Smooth muscle cell (in vitro differentiated cells): Measurements from ENCODE around the gene TXNDC11. TPM values are rescaled to one million over a fixed set of nuclear protein-coding genes. Genes with fewer than 3 reads are reported as not detected.
A peak's percentile ranks its signal among the peaks of the same experiment; 100 is the strongest.

Experiments used
- DNase-seq: peaks from one replicate; lab custom pipeline; 2025; ENCODE audit not compliant: unreplicated experiment; lab: John Stamatoyannopoulos, UW
- H2AFZ ChIP-seq: fragments of 200-600 bp; sonication (generic); 2 replicates; pipeline ENCODE4 v1.6.0; 2016; ENCODE audit warnings: antibody characterized with exemption, low read depth, mild to moderate bottlenecking
- H3F3A ChIP-seq: fragments of 200-600 bp; sonication (generic); 2 replicates; pipeline ENCODE4 v1.6.0; 2017; ENCODE audit warnings: antibody characterized with exemption, low read depth
- H3K27ac ChIP-seq: fragments of 200-600 bp; sonication (generic); 2 replicates; pipeline ENCODE4 v1.5.1; 2016; ENCODE audit warnings: low read depth, mild to moderate bottlenecking
- H3K27me3 ChIP-seq: fragments of 200-600 bp; sonication (generic); 2 replicates; pipeline ENCODE4 v1.6.1; 2016; ENCODE audit warnings: low read depth, mild to moderate bottlenecking
- H3K36me3 ChIP-seq: fragments of 200-600 bp; sonication (generic); 2 replicates; pipeline ENCODE4 v1.5.1; 2016; ENCODE audit warnings: low read depth
- H3K4me1 ChIP-seq: fragments of 200-600 bp; sonication (generic); 2 replicates; pipeline ENCODE4 v1.5.1; 2016; ENCODE audit warnings: low read depth
- H3K4me2 ChIP-seq: fragments of 200-600 bp; sonication (generic); 2 replicates; pipeline ENCODE4 v1.6.0; 2016; ENCODE audit warnings: mild to moderate bottlenecking
- H3K4me3 ChIP-seq: fragments of 200-600 bp; sonication (generic); 2 replicates; pipeline ENCODE4 v1.5.1; 2016; ENCODE audit warnings: mild to moderate bottlenecking
- H3K79me2 ChIP-seq: fragments of 200-600 bp; sonication (generic); 2 replicates; pipeline ENCODE4 v1.6.0; 2016; ENCODE audit warnings: low read depth, mild to moderate bottlenecking
- H3K9ac ChIP-seq: fragments of 200-600 bp; sonication (generic); 2 replicates; pipeline ENCODE4 v1.6.0; 2016; ENCODE audit warnings: low read depth
- H3K9me3 ChIP-seq: fragments of 200-600 bp; sonication (generic); replicated peaks from 2 replicates; pipeline ENCODE4 v1.5.1; 2016; ENCODE audit warnings: low read depth
- H4K20me1 ChIP-seq: fragments of 200-600 bp; sonication (generic); 2 replicates; pipeline ENCODE4 v1.6.0; 2016; ENCODE audit warnings: low read depth
- WGBS: methylation state at CpG from one replicate; pipeline ENCODE4 v1.1.7; 2016; ENCODE audit warnings: low lambda C conversion rate; 5-methylcytosine and 5-hydroxymethylcytosine counted together
- polyA plus RNA-seq: library from polyadenylated mRNA; unstranded; fragments of >200 nt; fragmentation: Nextera tagmentation; extraction: Ambion mirVana; gene quantifications from 2 replicates; pipeline ENCODE4 v1.2.1, GENCODE V29; 2016
- total RNA-seq: library from RNA; depleted of rRNA; stranded (reverse); fragments of >200 nt; gene quantifications from 2 replicates; pipeline ENCODE4 v1.2.3, GENCODE V29; 2014
- TF ChIP-seq, protein P1 (sequence below): fragments of 200-600 bp; sonication (generic); IDR thresholded peaks from 2 replicates; pipeline ENCODE4 v1.5.1; 2017; ENCODE audit warnings: borderline replicate concordance, mild to moderate bottlenecking, antibody characterized with exemption; ENCODE audit not compliant: insufficient read depth, poor library complexity, severe bottlenecking

The TXNDC11 gene
- total and polyA plus RNA-seq, 2 experiments from 2014 or later = 27.3 to 30.8 TPM

DNA sequence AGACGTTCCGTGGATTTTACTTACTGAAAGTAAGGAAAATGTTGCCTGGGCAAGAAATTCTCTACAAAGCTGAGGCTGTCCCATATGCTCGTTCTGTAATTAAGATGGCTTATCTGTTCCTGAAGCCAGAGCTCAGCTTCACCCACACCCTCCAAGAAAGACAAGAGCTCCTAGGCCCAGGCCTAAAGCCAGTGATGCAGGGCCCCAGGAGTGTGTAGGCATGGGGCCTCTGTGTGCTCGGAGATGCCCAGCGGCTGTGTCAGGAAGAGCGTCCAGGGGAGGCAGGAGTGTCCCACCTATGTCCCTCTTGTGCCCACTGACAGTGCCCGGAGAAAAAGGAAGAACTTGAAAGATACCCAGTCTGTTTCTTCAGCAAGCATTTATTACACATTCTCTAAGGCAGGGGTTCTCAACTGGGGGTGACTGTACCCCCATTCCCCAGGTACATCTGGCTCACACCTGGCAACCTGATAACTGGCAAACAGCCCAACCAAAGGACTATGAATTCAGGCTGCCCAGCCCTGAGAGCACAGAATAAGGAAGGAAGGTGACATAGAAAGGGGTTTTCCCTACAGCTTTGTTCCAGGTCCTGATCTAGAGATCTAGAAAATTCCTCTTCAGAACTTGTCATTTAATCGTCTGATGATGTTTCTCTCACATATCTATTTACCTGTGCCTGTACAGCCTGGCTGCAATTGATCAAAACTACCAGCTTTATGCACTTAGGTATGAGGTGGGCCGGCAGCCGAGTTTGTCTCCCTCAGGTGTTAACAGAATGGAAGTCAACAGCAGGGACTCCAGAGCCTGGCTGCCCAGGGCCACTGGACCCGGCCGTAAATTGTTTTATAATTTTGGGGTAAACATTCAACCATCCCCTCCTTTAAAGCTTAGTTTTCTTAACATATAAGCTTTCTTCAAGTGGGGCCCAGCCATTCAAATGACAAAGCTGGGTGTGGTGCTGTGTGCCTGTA is 62.4 kb downstream of the TXNDC11 start:
- Histone ChIP-seq H3K9ac (no peak overlapping the region), H3K9me3 (no peaks in the 10 kb centered on the region), H3F3A (peaks cover 17% of the 10 kb centered on the region), H3K79me2 (no peaks in the 10 kb centered on the region), H3K4me3 (no peak overlapping the region), H3K27me3 (no peaks in the 10 kb centered on the region), H3K4me2 (no peak overlapping the region), H3K27ac (no peak overlapping the region), H2AFZ (no peak overlapping the region), H3K36me3 (no peaks in the 10 kb centered on the region), H4K20me1 (peaks cover 99% of the 10 kb centered on the region), H3K4me1 (no peaks in the 10 kb centered on the region)
- TF ChIP-seq, protein P1, sequence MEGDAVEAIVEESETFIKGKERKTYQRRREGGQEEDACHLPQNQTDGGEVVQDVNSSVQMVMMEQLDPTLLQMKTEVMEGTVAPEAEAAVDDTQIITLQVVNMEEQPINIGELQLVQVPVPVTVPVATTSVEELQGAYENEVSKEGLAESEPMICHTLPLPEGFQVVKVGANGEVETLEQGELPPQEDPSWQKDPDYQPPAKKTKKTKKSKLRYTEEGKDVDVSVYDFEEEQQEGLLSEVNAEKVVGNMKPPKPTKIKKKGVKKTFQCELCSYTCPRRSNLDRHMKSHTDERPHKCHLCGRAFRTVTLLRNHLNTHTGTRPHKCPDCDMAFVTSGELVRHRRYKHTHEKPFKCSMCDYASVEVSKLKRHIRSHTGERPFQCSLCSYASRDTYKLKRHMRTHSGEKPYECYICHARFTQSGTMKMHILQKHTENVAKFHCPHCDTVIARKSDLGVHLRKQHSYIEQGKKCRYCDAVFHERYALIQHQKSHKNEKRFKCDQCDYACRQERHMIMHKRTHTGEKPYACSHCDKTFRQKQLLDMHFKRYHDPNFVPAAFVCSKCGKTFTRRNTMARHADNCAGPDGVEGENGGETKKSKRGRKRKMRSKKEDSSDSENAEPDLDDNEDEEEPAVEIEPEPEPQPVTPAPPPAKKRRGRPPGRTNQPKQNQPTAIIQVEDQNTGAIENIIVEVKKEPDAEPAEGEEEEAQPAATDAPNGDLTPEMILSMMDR = no peak
- WGBS = 83% methylated on average over 12 of the region's 12 CpGs
- DNase-seq = no peak

DNA sequence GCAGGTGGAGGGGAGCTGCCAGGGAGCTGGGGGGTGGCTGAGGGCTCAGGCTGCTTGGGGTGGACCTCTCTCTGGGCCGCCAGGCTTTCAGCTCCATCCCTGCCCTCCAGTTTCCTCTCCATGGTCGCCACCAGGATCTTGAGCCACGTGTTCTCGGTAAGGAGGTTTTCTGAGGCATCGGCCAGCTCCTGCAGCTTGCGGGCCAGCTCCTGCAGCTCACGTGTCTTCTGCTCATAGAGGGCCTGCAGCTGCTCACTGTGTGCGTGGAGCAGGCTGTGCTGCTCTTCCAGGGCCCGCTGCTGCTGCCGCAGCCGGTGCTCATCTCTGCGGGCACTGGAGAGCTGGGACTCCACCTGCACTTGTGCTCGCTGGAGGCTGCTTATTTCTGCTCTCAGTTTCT is 63.4 kb downstream of the TXNDC11 start:
- no peaks in the 10 kb centered on the region for H3K36me3 ChIP-seq

DNA sequence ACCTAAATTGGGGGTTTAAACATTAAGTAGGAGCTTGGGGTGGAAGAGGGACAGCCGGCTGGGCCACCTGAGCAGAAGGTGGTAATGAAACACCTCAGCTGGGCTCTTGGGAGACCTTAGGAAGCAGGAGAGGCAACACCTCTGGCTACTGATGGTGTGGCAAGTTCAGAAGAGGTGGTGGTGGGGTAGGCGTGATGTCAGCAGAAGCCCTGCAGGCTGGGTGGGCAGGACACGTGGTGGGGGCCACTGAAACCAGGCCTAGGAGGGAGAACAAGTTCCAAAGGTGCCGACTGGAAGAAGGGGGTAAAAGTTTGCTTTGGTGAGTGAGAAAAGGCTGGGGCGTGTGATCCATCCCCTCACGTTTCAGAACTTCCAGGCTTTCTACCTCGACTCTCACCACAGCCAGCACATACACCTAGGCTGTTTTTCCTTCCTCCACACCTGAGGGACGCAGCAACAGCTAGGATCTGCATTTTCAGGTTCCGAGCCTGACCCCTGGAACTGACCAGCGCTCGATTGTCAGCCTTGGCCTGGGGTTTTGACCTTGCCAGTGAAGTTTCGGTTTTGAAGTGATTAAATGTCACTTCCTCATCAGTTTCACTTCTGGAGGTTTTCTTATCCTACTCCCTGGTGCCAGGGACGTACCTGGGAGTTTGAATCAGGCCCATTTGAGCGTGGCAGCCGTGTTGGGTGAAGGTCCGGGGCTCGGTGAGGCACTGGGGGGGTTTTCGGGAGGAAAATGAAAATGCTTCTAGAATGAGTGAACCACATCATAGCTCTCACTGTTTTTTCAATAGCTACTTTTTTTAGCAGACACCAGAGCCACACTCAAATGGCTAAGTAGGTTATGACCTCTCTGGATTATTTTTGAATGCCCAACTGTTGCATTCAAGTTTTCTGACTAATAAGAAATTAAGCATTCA is 64.4 kb downstream of the TXNDC11 start:
- H3K4me1 ChIP-seq = no peaks in the 10 kb centered on the region

More for the DNA sequence above, 63.4 kb downstream of the TXNDC11 start:
- Histone ChIP-seq H3K9ac (no peak overlapping the region), H3K4me2 (no peak overlapping the region), H3F3A (peaks cover 14% of the 10 kb centered on the region), H3K27me3 (no peaks in the 10 kb centered on the region), H3K79me2 (no peaks in the 10 kb centered on the region), H3K9me3 (no peaks in the 10 kb centered on the region), H3K4me3 (no peak overlapping the region), H4K20me1 (peaks cover 100% of the 10 kb centered on the region), H3K4me1 (no peaks in the 10 kb centered on the region), H2AFZ (no peak overlapping the region), H3K27ac (no peak overlapping the region)
- 98% methylated on average over 13 of the region's 13 CpGs for WGBS
- TF ChIP-seq, protein P1 = no peak
- DNase-seq = no peak

More for the DNA sequence above, 64.4 kb downstream of the TXNDC11 start:
- Histone ChIP-seq H3K9ac (no peak overlapping the region), H3K27ac (peak overlapping the region; percentile 46), H3K9me3 (no peaks in the 10 kb centered on the region), H4K20me1 (peaks cover 100% of the 10 kb centered on the region), H3F3A (peaks cover 6% of the 10 kb centered on the region), H3K27me3 (no peaks in the 10 kb centered on the region), H2AFZ (no peak overlapping the region), H3K36me3 (no peaks in the 10 kb centered on the region), H3K4me2 (no peak overlapping the region), H3K4me3 (no peak overlapping the region), H3K79me2 (no peaks in the 10 kb centered on the region)
- no peak for DNase-seq
- WGBS = 92% methylated on average over 18 of the region's 18 CpGs
- TF ChIP-seq, protein P1 = no peak
